HEK293 (cell line): Measurements from ENCODE around the gene IFFO2.

ENCODE experiments used
- BCL11A ChIP-seq: fragments of 450-650 bp; formaldehyde crosslinking; IDR thresholded peaks from 2 replicates; pipeline ENCODE4 v1.5.1; 2016; ENCODE audit warnings: low read depth, missing biosample characterization, missing genetic modification characterization
- GLI4 ChIP-seq: fragments of 450-650 bp; formaldehyde crosslinking; IDR thresholded peaks from 2 replicates; pipeline ENCODE4 v1.5.1; 2016; ENCODE audit warnings: missing biosample characterization, missing genetic modification characterization
- ZNF560 ChIP-seq: fragments of 450-650 bp; formaldehyde crosslinking; IDR thresholded peaks from 2 replicates; pipeline ENCODE4 v1.5.1; 2017; ENCODE audit warnings: missing biosample characterization, missing genetic modification characterization, borderline replicate concordance

- TF ChIP-seq ZNF560 (no peak), GLI4 (no peak), BCL11A (tag by site-specific recombination) (no peak)
Observed at GRCh38 chr1:18929686-18930085, 26.8 kb downstream of the IFFO2 start.
